Measurements from ENCODE around the gene ETNK2.
A peak's percentile ranks its signal among the peaks of the same experiment; 100 is the strongest.

ETNK2 gene

GRCh38 chr1:204151552-204152309, at the start of gene ETNK2:
Gene ETNK2, minus strand, starts transcription at chr1:204152044. Its CDS starts 192 bp downstream, at chr1:204151852.
- DNase-seq (ENCODE audit: low read depth in 2 of 2): peak in 1 of 2 donors; percentile 24

GRCh38 chr1:204201348-204202040, 49.6 kb upstream of the ETNK2 start:
- no peak for DNase-seq (ENCODE audit: low read depth in 2 of 2)

GRCh38 chr1:204199579-204199978, 47.7 kb upstream of the ETNK2 start:
- DNase-seq (ENCODE audit: low read depth in 2 of 2): no peak

GRCh38 chr1:204198348-204199340, 46.8 kb upstream of the ETNK2 start:
- no peak for DNase-seq (ENCODE audit: low read depth in 2 of 2)

GRCh38 chr1:204197068-204197467, 45.2 kb upstream of the ETNK2 start:
- no peak for DNase-seq (ENCODE audit: low read depth in 2 of 2)

GRCh38 chr1:204196068-204196795, 44.4 kb upstream of the ETNK2 start, which contains the start of gene KISS1:
Gene KISS1, minus strand, starts transcription at chr1:204196491. Its CDS starts 3,615 bp downstream, at chr1:204192876.
- no peak for DNase-seq (ENCODE audit: low read depth in 2 of 2)

GRCh38 chr1:204194771-204195170, 42.9 kb upstream of the ETNK2 start:
- DNase-seq (ENCODE audit: low read depth in 2 of 2): no peak

GRCh38 chr1:204194080-204194479, 42.2 kb upstream of the ETNK2 start:
- DNase-seq (ENCODE audit: low read depth in 2 of 2): no peak

- no peak for DNase-seq (ENCODE audit: low read depth in 2 of 2)
Measured at GRCh38 chr1:204192589-204193352, 40.9 kb upstream of the ETNK2 start.

GRCh38 chr1:204192046-204192445, 40.2 kb upstream of the ETNK2 start:
- DNase-seq (ENCODE audit: low read depth in 2 of 2): no peak

- no peak for DNase-seq (ENCODE audit: low read depth in 2 of 2)
Measured at GRCh38 chr1:204191456-204191855, 39.6 kb upstream of the ETNK2 start.

- DNase-seq (ENCODE audit: low read depth in 2 of 2): no peak
Measured at GRCh38 chr1:204190212-204191211, 38.7 kb upstream of the ETNK2 start.

GRCh38 chr1:204188959-204189639, 37.3 kb upstream of the ETNK2 start:
- DNase-seq (ENCODE audit: low read depth in 2 of 2): no peak

GRCh38 chr1:204186597-204186996, 34.8 kb upstream of the ETNK2 start:
- DNase-seq (ENCODE audit: low read depth in 2 of 2): no peak

- no peak for DNase-seq (ENCODE audit: low read depth in 2 of 2)
Measured at GRCh38 chr1:204181116-204181515, 29.3 kb upstream of the ETNK2 start.

- DNase-seq (ENCODE audit: low read depth in 2 of 2): no peak
Measured at GRCh38 chr1:204180133-204180532, 28.3 kb upstream of the ETNK2 start.

GRCh38 chr1:204178487-204179281, 26.8 kb upstream of the ETNK2 start:
- DNase-seq (ENCODE audit: low read depth in 2 of 2): no peak

GRCh38 chr1:204177133-204177532, 25.3 kb upstream of the ETNK2 start:
- no peak for DNase-seq (ENCODE audit: low read depth in 2 of 2)

Measured in activated CD4-positive, alpha-beta T cell treated with anti-CD3 and anti-CD28 coated beads for 24 hours (primary cell).